ENCODE results near the gene DCDC2. TPM values are rescaled to one million over a fixed set of nuclear protein-coding genes. Genes with fewer than 3 reads are reported as not detected.

Gene DCDC2
- total RNA-seq, 2 experiments from 2014 or later: 0.06 TPM; not detected in 1

DNA sequence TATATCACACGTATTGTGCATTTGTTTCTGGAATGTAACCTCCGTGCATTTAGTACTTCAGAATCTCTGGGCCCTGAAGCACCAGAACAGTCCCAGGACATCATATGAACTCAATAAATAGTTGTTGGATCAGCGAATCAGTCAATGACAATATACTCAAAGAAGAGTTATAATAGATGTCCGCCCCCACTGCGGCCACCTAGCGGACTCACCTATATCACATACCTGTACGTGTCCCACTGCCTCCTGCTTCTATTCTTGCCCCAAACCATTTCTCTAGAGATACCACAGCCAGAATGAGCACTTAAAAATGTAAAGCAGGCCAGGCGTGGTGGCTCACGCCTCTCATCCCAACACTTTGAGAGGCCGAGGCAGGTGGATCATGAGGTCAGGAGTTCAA, 73.9 kb downstream of the DCDC2 start:
- Histone ChIP-seq H4K20me1 (ENCODE audit: insufficient read depth, low read length) (no peaks in the 10 kb centered on the region), H3K9me3 (ENCODE audit: low read length) (no peaks in the 10 kb centered on the region), H2AFZ (ENCODE audit: low read length) (no peak overlapping the region), H3K79me2 (ENCODE audit: insufficient read depth, low read depth, low read length) (no peaks in the 10 kb centered on the region), H3K4me1 (ENCODE audit: insufficient read depth, low read length, poor library complexity, severe bottlenecking) (peaks cover 7% of the 10 kb centered on the region), H3K4me3 (ENCODE audit: low read depth, low read length, poor library complexity, severe bottlenecking) (no peak overlapping the region), H3K36me3 (ENCODE audit: insufficient read depth, low read length) (no peaks in the 10 kb centered on the region), H3K4me2 (ENCODE audit: low read length) (peak overlapping the region; percentile 31; the same call in 1 of the 2 replicates), H3K9me2 (ENCODE audit: insufficient read depth, low read length) (no peaks in the 10 kb centered on the region), H3K27ac (ENCODE audit: low read depth, low read length, poor library complexity, severe bottlenecking) (no peak overlapping the region)
- intact Hi-C loops (cut with micrococcal nuclease; ENCODE audit: unreplicated experiment): loop anchor here (10.0 kb wide), 1 partner anchor 301 kb away; no protein-coding TSS in a partner anchor
- CTCF ChIA-PET (ENCODE audit: unreplicated experiment): no interaction called here
- DNase-seq (ENCODE audit: low spot score): no peak
- TF ChIP-seq, protein P1, sequence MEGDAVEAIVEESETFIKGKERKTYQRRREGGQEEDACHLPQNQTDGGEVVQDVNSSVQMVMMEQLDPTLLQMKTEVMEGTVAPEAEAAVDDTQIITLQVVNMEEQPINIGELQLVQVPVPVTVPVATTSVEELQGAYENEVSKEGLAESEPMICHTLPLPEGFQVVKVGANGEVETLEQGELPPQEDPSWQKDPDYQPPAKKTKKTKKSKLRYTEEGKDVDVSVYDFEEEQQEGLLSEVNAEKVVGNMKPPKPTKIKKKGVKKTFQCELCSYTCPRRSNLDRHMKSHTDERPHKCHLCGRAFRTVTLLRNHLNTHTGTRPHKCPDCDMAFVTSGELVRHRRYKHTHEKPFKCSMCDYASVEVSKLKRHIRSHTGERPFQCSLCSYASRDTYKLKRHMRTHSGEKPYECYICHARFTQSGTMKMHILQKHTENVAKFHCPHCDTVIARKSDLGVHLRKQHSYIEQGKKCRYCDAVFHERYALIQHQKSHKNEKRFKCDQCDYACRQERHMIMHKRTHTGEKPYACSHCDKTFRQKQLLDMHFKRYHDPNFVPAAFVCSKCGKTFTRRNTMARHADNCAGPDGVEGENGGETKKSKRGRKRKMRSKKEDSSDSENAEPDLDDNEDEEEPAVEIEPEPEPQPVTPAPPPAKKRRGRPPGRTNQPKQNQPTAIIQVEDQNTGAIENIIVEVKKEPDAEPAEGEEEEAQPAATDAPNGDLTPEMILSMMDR (conservative IDR thresholded peaks at IDR 0.05; ENCODE audit: low read length): no peak
- TF ChIP-seq EZH2phosphoT487 (IDR thresholded peaks at IDR 0.05; ENCODE audit: borderline replicate concordance, low read depth, low read length): no peak
- no TSS peak for BruUV-seq (replicated peaks)
- POLR2A ChIA-PET: interaction anchor here (0.7 kb wide), 1 partner anchor 10 kb away, joined by 3 read pairs; no protein-coding TSS in a partner anchor

DNA sequence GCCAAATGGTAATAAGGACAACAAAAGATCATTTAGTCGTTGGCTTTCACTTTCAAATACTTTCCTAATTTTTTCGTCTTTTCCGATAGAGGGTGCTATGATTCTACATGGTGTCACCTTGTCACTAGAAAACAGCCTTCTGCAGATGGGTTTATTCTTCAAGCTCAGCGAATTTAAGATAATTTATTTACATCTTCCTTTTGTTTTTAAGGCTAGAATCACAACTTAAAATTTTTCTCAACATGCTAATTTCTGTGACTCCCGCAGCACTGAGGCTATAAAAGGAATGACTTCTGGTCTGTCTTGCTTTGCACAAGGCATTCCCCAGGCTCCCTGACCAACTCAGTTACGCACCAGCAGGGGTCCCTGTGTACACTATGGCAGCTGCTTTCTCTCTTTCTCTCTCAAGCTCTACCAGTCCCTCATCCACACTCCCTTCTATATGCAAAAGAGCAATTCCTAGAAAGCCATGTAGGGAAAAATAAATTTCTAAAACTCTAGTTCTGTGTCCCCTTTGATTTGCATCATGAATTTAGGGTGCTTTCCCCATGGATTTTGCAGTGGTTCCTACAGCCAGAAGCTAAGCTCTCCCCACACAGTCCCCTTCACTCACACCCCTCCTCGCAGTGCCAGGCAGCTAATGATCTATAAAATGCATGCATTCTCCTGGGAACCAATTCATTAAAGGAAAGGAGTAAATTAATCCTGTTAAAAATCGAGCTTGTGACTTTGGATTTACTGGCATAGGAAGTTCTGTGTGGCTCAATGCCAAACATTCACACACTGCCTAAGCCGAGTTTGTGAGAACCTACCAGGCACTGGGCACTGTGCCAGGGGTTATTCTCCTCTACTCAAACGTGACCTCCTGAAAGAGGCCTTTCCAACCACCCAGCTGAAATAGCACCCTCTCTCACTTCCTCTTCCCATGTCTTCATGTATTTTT, 74.5 kb downstream of the DCDC2 start:
- H3K36me3 ChIP-seq (ENCODE audit: insufficient read depth, low read length): no peaks in the 10 kb centered on the region
- H3K4me2 ChIP-seq (ENCODE audit: low read length): peak overlapping the region; percentile 31
- ChIA-PET POLR2A (interaction anchor here (0.5 to 0.7 kb wide), 2 partner anchors 70 to 128 kb away, joined by 3 read pairs; no protein-coding TSS in a partner anchor), CTCF (ENCODE audit: unreplicated experiment) (no interaction called here)
- peak; percentile 65 for DNase-seq (ENCODE audit: low spot score)
- H3K4me1 ChIP-seq (ENCODE audit: insufficient read depth, low read length, poor library complexity, severe bottlenecking): peaks cover 7% of the 10 kb centered on the region
- H3K4me3 ChIP-seq (ENCODE audit: low read depth, low read length, poor library complexity, severe bottlenecking): no peak overlapping the region
- H2AFZ ChIP-seq (ENCODE audit: low read length): peak overlapping the region; percentile 17; the same call in 1 of the 2 replicates
- no peak for TF ChIP-seq EZH2phosphoT487 (IDR thresholded peaks at IDR 0.05; ENCODE audit: borderline replicate concordance, low read depth, low read length)
- TF ChIP-seq, protein P1 (conservative IDR thresholded peaks at IDR 0.05; ENCODE audit: low read length): peak; percentile 95
- H3K27ac ChIP-seq (ENCODE audit: low read depth, low read length, poor library complexity, severe bottlenecking): no peak overlapping the region
- intact Hi-C loops (cut with micrococcal nuclease; ENCODE audit: unreplicated experiment): loop anchor here (2.0 to 10.0 kb wide), 2 partner anchors 301 to 411 kb away; no protein-coding TSS in a partner anchor
- H3K79me2 ChIP-seq (ENCODE audit: insufficient read depth, low read depth, low read length): no peaks in the 10 kb centered on the region
- H4K20me1 ChIP-seq (ENCODE audit: insufficient read depth, low read length): no peaks in the 10 kb centered on the region
- H3K9me2 ChIP-seq (ENCODE audit: insufficient read depth, low read length): no peaks in the 10 kb centered on the region
- BruUV-seq (replicated peaks): no TSS peak
- H3K9me3 ChIP-seq (ENCODE audit: low read length): no peaks in the 10 kb centered on the region
